Tibial artery (tissue), 4 donors: ENCODE data around the gene TDRD3.

Experiments used
- DNase-seq, 2 donors: peaks; one replicate each; pipeline ENCODE4 v3.0.0-alpha.2; 2019
- H3K27ac ChIP-seq, 2 donors: fragments of 200-600 bp; sonication (generic) in 1 of 2; 1 replicate in 1 of 2; 2 replicates in 1 of 2; pipeline ENCODE4 v1.5.1; 2018 to 2019; ENCODE audit warnings: mild to moderate bottlenecking in 1 of 2
- H3K27me3 ChIP-seq, 2 donors: fragments of 200-600 bp; sonication (generic) in 1 of 2; one replicate each; pipeline versions ENCODE4 v1.5.1 to v1.6.0; 2016 to 2019
- H3K36me3 ChIP-seq, 3 donors: fragments of 200-600 bp; sonication (generic) in 2 of 3; one replicate each; pipeline ENCODE4 v1.5.1; 2016 to 2019; ENCODE audit warnings: mild to moderate bottlenecking in 2 of 3
- H3K4me1 ChIP-seq, 4 donors: fragments of 200-600 bp; sonication (generic) in 2 of 4; 1 replicate in 3 of 4; 2 replicates in 1 of 4; pipeline ENCODE4 v1.5.1; 2016 to 2019
- H3K4me3 ChIP-seq, 2 donors: fragments of 200-600 bp; sonication (generic) in 1 of 2; 1 replicate in 1 of 2; 2 replicates in 1 of 2; pipeline ENCODE4 v1.5.1; 2018 to 2019; ENCODE audit warnings: mild to moderate bottlenecking in 2 of 2
- H3K9me3 ChIP-seq, 3 donors: fragments of 200-600 bp; sonication (generic) in 1 of 3; one replicate each; pipeline ENCODE4 v1.5.1; 2016 to 2019
- intact Hi-C: fragments of 100-400 bp; cut with DNase I; formaldehyde crosslinking; loops from one replicate; pipeline ENCODE4 v1.15.0; 2023; ENCODE audit warnings: low total_unique reads
- TF ChIP-seq, protein P1 (sequence below), 2 experiments: fragments of 200-600 bp in 1 of 2; fragments of 450-650 bp in 1 of 2; IDR thresholded peaks; one replicate each; pipeline ENCODE4 v1.5.1; 2017 to 2019; ENCODE audit warnings: antibody characterized with exemption in 2 of 2, mild to moderate bottlenecking in 1 of 2, moderate library complexity in 1 of 2

The TDRD3 gene

DNA sequence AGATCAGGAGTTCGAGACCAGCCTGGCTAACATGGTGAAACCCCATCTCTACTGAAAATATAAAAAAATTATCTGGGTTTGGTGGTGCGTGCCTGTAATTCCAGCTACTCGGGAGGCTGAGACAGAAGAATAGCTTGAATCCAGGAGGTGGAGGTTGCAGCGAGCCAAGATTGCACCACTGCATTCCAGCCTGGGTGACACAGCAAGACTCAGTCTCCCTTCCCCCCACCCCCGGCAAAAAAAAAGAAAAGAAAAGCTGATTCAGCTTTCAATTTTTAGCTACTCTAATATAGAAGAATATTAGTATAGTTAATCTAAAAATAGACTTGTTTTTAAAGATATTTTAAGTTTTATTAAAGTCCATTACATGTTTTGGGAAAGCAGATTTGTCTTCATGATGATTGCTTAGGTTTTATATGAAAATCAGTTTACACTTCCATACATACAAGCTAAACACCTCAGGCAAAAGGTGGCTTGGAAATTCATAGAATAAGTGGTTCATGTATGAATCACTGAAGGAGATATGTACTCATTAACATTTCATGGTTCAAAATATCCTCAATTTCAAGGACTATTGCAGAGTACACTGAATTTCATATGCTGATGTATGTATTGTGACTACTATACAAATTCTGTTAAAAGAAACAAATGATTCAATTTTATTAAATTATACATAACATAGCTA is 165.2 kb downstream of the TDRD3 start:
- no peaks in the 10 kb centered on the region for H3K9me3 ChIP-seq
- intact Hi-C loops, result no loop called here

DNA sequence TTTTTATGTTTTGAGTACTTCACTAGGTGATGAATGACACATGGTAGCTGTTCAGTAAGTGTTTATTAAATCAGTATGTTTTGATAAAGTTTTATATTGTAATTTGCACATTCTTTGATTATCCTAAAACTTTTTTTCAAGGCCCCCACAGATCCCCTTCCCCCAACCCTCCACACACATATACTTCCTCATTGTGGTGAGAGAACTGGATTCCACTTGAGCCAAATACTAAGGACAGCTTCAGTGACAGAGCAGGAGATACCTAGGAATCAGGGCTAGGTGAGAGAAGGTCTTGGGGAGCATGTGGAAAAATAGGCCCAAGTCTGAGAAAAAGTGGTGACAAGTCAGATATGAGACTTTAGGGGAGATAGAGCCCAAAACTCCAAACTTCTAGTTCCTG is 174.6 kb downstream of the TDRD3 start:
- intact Hi-C loops, result no loop called here
- TF ChIP-seq, protein P1, sequence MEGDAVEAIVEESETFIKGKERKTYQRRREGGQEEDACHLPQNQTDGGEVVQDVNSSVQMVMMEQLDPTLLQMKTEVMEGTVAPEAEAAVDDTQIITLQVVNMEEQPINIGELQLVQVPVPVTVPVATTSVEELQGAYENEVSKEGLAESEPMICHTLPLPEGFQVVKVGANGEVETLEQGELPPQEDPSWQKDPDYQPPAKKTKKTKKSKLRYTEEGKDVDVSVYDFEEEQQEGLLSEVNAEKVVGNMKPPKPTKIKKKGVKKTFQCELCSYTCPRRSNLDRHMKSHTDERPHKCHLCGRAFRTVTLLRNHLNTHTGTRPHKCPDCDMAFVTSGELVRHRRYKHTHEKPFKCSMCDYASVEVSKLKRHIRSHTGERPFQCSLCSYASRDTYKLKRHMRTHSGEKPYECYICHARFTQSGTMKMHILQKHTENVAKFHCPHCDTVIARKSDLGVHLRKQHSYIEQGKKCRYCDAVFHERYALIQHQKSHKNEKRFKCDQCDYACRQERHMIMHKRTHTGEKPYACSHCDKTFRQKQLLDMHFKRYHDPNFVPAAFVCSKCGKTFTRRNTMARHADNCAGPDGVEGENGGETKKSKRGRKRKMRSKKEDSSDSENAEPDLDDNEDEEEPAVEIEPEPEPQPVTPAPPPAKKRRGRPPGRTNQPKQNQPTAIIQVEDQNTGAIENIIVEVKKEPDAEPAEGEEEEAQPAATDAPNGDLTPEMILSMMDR (IDR thresholded peaks at IDR 0.05), result no peak
- H3K27ac ChIP-seq, result no peak overlapping the region
- no peaks in the 10 kb centered on the region for H3K27me3 ChIP-seq
- H3K4me1 ChIP-seq, result no peaks in the 10 kb centered on the region
- no peak overlapping the region for H3K4me3 ChIP-seq
- no peaks in the 10 kb centered on the region for H3K9me3 ChIP-seq
- DNase-seq, result no peak
- peaks cover 19 to 37% (median 27%) of the 10 kb centered on the region in 3 donors for H3K36me3 ChIP-seq

More for the DNA sequence above, 165.2 kb downstream of the TDRD3 start:
- TF ChIP-seq, protein P1 (IDR thresholded peaks at IDR 0.05), result no peak
- H3K27me3 ChIP-seq, result no peaks in the 10 kb centered on the region
- H3K4me3 ChIP-seq, result no peak overlapping the region
- H3K4me1 ChIP-seq, result no peaks in the 10 kb centered on the region
- H3K36me3 ChIP-seq, result peaks cover 0 to 10% (median 0%) of the 10 kb centered on the region in 3 donors
- no peak overlapping the region for H3K27ac ChIP-seq
- DNase-seq, result no peak

DNA sequence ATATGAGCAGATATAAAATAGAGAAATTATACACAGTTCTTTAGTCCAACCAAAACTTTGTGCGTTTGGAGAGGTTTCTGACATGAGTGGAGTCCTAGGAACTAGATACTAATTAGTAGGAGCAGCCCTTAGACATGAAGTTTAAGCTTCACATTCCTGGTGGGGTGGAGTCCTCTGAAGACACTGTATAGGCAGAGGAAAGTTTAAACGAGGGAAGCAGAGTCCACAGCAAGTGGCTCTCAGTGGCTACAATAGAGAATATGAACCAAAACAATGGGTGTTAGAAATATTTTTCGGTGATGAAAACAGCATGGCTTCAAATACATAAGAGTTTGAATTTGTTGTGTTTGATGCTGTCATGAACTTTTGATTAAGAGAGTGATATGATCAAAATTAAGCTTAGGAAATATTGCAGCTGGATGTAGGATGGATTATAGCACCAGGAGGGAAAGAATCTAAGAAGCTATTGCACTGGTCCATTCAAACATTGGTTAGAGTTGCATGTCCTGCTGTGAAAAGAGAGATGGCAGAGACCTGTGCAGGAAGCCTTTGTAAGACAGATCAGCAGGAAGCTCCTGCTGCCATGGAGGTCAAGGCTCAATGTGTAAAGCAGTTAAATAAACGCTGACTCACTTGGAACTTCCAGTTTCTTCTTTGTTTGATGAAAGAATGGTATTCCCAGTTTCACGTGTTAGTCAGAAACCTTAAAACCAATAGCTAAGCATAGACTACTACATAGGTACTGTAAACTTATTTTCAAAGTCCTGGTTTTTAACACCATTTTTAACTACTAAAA is 175.2 kb downstream of the TDRD3 start:
- DNase-seq, result no peak
- no peaks in the 10 kb centered on the region for H3K27me3 ChIP-seq
- H3K4me3 ChIP-seq, result no peak overlapping the region
- peaks cover 19 to 33% (median 27%) of the 10 kb centered on the region in 3 donors for H3K36me3 ChIP-seq
- H3K9me3 ChIP-seq, result no peaks in the 10 kb centered on the region
- intact Hi-C loops, result no loop called here
- no peak overlapping the region for H3K27ac ChIP-seq
- TF ChIP-seq, protein P1 (IDR thresholded peaks at IDR 0.05), result no peak
- H3K4me1 ChIP-seq, result no peaks in the 10 kb centered on the region

DNA sequence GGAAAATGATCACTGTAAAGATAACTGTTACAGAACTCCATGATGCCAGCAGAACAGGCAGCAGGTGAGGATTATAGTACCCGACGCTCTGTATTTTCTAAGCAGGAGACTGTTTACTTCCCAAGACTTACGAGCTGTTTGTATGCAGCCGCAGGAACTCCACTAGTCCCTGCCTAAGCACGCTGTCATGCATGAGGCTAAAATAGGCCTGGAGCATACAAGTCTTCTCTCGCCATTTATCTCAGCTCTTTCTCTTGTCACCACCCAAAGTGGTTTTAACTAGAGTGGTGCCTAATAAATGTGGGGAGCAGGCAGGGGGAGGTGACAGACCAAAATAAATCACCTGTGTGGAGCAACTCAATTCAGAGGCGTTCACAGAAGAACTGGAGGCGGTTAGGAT is 175.8 kb downstream of the TDRD3 start:
- Histone ChIP-seq H3K4me3 (no peak overlapping the region), H3K9me3 (no peaks in the 10 kb centered on the region), H3K36me3 (peaks cover 14 to 26% (median 21%) of the 10 kb centered on the region in 3 donors), H3K27ac (no peak overlapping the region), H3K4me1 (no peaks in the 10 kb centered on the region), H3K27me3 (no peaks in the 10 kb centered on the region)
- intact Hi-C loops, result no loop called here
- TF ChIP-seq, protein P1 (IDR thresholded peaks at IDR 0.05), result no peak
- DNase-seq, result no peak

DNA sequence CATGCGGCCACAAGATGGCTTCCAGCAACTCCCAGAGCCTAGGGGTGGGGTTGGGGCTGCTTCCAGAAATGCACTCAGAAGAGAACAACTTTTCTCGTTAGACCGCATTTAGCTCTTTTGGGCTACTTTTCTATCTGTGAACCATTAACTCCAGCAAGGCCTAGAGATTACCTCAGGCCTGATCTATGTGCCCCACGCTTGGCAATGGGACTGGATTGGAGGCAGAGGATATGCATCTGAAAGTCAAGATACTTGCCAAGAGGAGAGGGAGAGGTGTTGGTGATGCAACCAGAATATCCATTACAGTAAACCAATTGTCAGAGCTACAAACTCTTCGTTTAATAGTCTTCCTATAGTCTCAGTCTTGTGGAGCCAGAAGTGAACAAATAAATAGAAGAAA is 177.7 kb downstream of the TDRD3 start:
- no peak overlapping the region for H3K27ac ChIP-seq
- H3K27me3 ChIP-seq, result no peaks in the 10 kb centered on the region
- H3K36me3 ChIP-seq, result peaks cover 2 to 9% (median 3%) of the 10 kb centered on the region in 3 donors
- intact Hi-C loops, result no loop called here
- no peak for DNase-seq
- no peak overlapping the region for H3K4me3 ChIP-seq
- H3K4me1 ChIP-seq, result no peaks in the 10 kb centered on the region
- TF ChIP-seq, protein P1 (IDR thresholded peaks at IDR 0.05), result no peak
- H3K9me3 ChIP-seq, result no peaks in the 10 kb centered on the region
